ENCODE results near the gene NEU4.

- no peak for TF ChIP-seq CTCF (conservative IDR thresholded peaks at IDR 0.05; ENCODE audit: low read length)
- no peak for TF ChIP-seq EZH2phosphoT487 (IDR thresholded peaks at IDR 0.05; ENCODE audit: borderline replicate concordance, low read depth, low read length)
Observed at GRCh38 chr2:241803387-241804325, 5.3 kb upstream of the NEU4 start.

Data from OCI-LY7 (cell line).